ENCODE data around the gene IL17RE. TPM values are rescaled to one million over a fixed set of nuclear protein-coding genes. Genes with fewer than 3 reads are reported as not detected.
A peak's percentile ranks its signal among the peaks of the same experiment; 100 is the strongest.

The IL17RE gene
- total and polyA plus RNA-seq, 2 of the 13 experiments (the other 11 are each of a cell fraction or from before 2014, with no cell fraction given) = 14.5 to 24.1 TPM

- TF ChIP-seq TRAFD1 (CRISPR knock-in tag; IDR thresholded peaks at IDR 0.05; ENCODE audit: borderline replicate concordance) (0 out of 2 replicates have a peak, but pooled peaks have one; percentile 17), EP300 (IDR thresholded peaks at IDR 0.05; ENCODE audit: low read depth in 2 of 2, low read length in 2 of 2) (no peak), EP300 (CRISPR knock-in tag; IDR thresholded peaks at IDR 0.05; ENCODE audit: borderline replicate concordance) (no peak), ZNF543 (CRISPR knock-in tag; IDR thresholded peaks at IDR 0.05) (peak; percentile 28; the same call in 1 of the 2 replicates), DZIP1 (CRISPR knock-in tag; IDR thresholded peaks at IDR 0.05) (no peak; the same call in 1 of the 2 replicates), ZNF768 (CRISPR knock-in tag; IDR thresholded peaks at IDR 0.05) (peak; percentile 54; the same call in 1 of the 2 replicates), JUNB (CRISPR knock-in tag; IDR thresholded peaks at IDR 0.05; ENCODE audit: borderline replicate concordance) (no peak), GPBP1L1 (CRISPR knock-in tag; IDR thresholded peaks at IDR 0.05) (no peak), ZNF10 (CRISPR knock-in tag; IDR thresholded peaks at IDR 0.05; ENCODE audit: borderline replicate concordance, low read depth) (no peak), SIN3B (IDR thresholded peaks at IDR 0.05; ENCODE audit: low read length) (no peak), ZMAT3 (CRISPR knock-in tag; conservative IDR thresholded peaks at IDR 0.05) (peak; percentile 88; the same call in 1 of the 2 replicates), NKX3-1 (CRISPR knock-in tag; IDR thresholded peaks at IDR 0.05) (peak; percentile 89), ONECUT2 (CRISPR knock-in tag; IDR thresholded peaks at IDR 0.05) (peak; percentile 35; the same call in 1 of the 2 replicates), NR2F1 (CRISPR knock-in tag; IDR thresholded peaks at IDR 0.05) (no peak), ZNF383 (CRISPR knock-in tag; IDR thresholded peaks at IDR 0.05; ENCODE audit: borderline replicate concordance) (peak; percentile 90; the same call in 1 of the 2 replicates), TBL1XR1 (IDR thresholded peaks at IDR 0.05; ENCODE audit: borderline replicate concordance, low read length, partially characterized antibody) (no peak), HNRNPK (IDR thresholded peaks at IDR 0.05; ENCODE audit: low read depth, low read length, poor library complexity, severe bottlenecking) (no peak), MLLT10 (CRISPR knock-in tag; IDR thresholded peaks at IDR 0.05) (no peak), ZNF468 (CRISPR knock-in tag; IDR thresholded peaks at IDR 0.05) (no peak), SAFB2 (CRISPR knock-in tag; IDR thresholded peaks at IDR 0.05; ENCODE audit: borderline replicate concordance, low read depth) (no peak), ZNF362 (CRISPR knock-in tag; IDR thresholded peaks at IDR 0.05; ENCODE audit: borderline replicate concordance) (no peak)
Measured at GRCh38 chr3:9947025-9947995, 44.7 kb downstream of the IL17RE start (continued).

Measured in HepG2 (cell line).